ENCODE measurements around the gene CRYBB1.

GRCh38 chr22:26615149-26615548 is 2.7 kb downstream of the CRYBB1 start:
- no peak for TF ChIP-seq CTCF (IDR thresholded peaks at IDR 0.05)
- TF ChIP-seq POLR2A (IDR thresholded peaks at IDR 0.05): no peak
